ENCODE measurements around the gene MLST8.
A peak's percentile ranks its signal among the peaks of the same experiment; 100 is the strongest.

Gene MLST8

GRCh38 chr16:2210386-2211365, 5.4 kb downstream of the MLST8 start, which contains the start of gene BRICD5:
BRICD5 (minus strand) TSS chr16:2210863; CDS start chr16:2210833, 30 bp downstream.
- no peak for DNase-seq (ENCODE audit: low read depth)
- no peak for TF ChIP-seq CTCF (IDR thresholded peaks at IDR 0.05; ENCODE audit: control insufficient read depth, insufficient read depth, low read depth, low read length, missing control alignments)

GRCh38 chr16:2211923-2212347, 6.7 kb downstream of the MLST8 start:
- H3K4me3 ChIP-seq (ENCODE audit: control insufficient read depth, low read depth, low read length), result no peak overlapping the region
- TF ChIP-seq CTCF (IDR thresholded peaks at IDR 0.05; ENCODE audit: control insufficient read depth, insufficient read depth, low read depth, low read length, missing control alignments), result no peak
- no peak for DNase-seq (ENCODE audit: low read depth)

More at GRCh38 chr16:2210386-2211365, 5.4 kb downstream of the MLST8 start, which contains the start of gene BRICD5:
- H3K4me3 ChIP-seq (ENCODE audit: control insufficient read depth, low read depth, low read length), result no peak within 1 kb of the TSS

- DNase-seq (ENCODE audit: low read depth), result no peak
- peak overlapping the region; percentile 56 for H3K4me3 ChIP-seq (ENCODE audit: control insufficient read depth, low read depth, low read length)
- no peak for TF ChIP-seq CTCF (IDR thresholded peaks at IDR 0.05; ENCODE audit: control insufficient read depth, insufficient read depth, low read depth, low read length, missing control alignments)
Observed at GRCh38 chr16:2212362-2213324, 7.4 kb downstream of the MLST8 start.

GRCh38 chr16:2213817-2214718, 8.8 kb downstream of the MLST8 start:
- TF ChIP-seq CTCF (IDR thresholded peaks at IDR 0.05; ENCODE audit: control insufficient read depth, insufficient read depth, low read depth, low read length, missing control alignments), result no peak
- no peak for DNase-seq (ENCODE audit: low read depth)
- peak overlapping the region; percentile 56 for H3K4me3 ChIP-seq (ENCODE audit: control insufficient read depth, low read depth, low read length)

- peak within 1 kb of the TSS; percentile 80 for H3K4me3 ChIP-seq (ENCODE audit: control insufficient read depth, low read depth, low read length)
- DNase-seq (ENCODE audit: low read depth), result no peak
Observed at GRCh38 chr16:2214719-2214968, 9.4 kb downstream of the MLST8 start, which contains the start of gene PGP. PGP (minus strand) TSS chr16:2214840; CDS start chr16:2214777, 63 bp downstream.

More at GRCh38 chr16:2214719-2214968, 9.4 kb downstream of the MLST8 start, which contains the start of gene PGP:
- no peak for TF ChIP-seq CTCF (IDR thresholded peaks at IDR 0.05; ENCODE audit: control insufficient read depth, insufficient read depth, low read depth, low read length, missing control alignments)
